H1 (cell line): ENCODE data around the gene ATP1A1. TPM values are rescaled to one million over a fixed set of nuclear protein-coding genes. Genes with fewer than 3 reads are reported as not detected.

ENCODE experiments used
- HDAC6 ChIP-seq: IDR thresholded peaks from one replicate; pipeline ENCODE4 v1.7.1; 2012; ENCODE audit warnings: low read depth, mild to moderate bottlenecking, inconsistent platforms, low read length, moderate library complexity
- POLR2A ChIP-seq, 2 experiments: IDR thresholded peaks; 1 replicate in 1 of 2; 2 replicates in 1 of 2; pipeline ENCODE4 v1.6.1; 2011; ENCODE audit warnings: low read depth in 2 of 2, low read length in 2 of 2, mild to moderate bottlenecking in 2 of 2; ENCODE audit errors: control extremely low read depth in 1 of 2
- TBP ChIP-seq: IDR thresholded peaks from 2 replicates; pipeline ENCODE4 v1.6.1; 2011; ENCODE audit warnings: low read depth, low read length, improper control_type of control experiment
- polyA plus RNA-seq, 7 experiments: library from polyadenylated mRNA; depleted of rRNA in 3 of 7; stranded (reverse) in 5 of 7; unstranded in 2 of 7; fragments of >200 nt in 5 of 7; fragments of 200-250 nt in 2 of 7; gene quantifications; 1 replicate in 5 of 7; 2 replicates in 1 of 7; 4 replicates in 1 of 7; pipeline versions ENCODE4 v1.2.1 to v1.2.3, GENCODE V29; 2011 to 2013; ENCODE audit warnings: missing spikeins in 2 of 7, mixed read lengths in 2 of 7
- total RNA-seq: library from RNA; stranded (reverse); fragmentation: NEBNext Ultra II Directional; extraction: Animal tissue kit (Norgen Biotek cat#: 25700); gene quantifications from 2 replicates; pipeline ENCODE4 v1.2.1, GENCODE V29; 2021
- TF ChIP-seq, protein P1 (sequence below): IDR thresholded peaks from 2 replicates; pipeline ENCODE4 v1.6.1; 2012; ENCODE audit warnings: low read length, inconsistent platforms
- TF ChIP-seq, protein P2 (sequence below): IDR thresholded peaks from 2 replicates; pipeline ENCODE4 v1.6.1; 2011; ENCODE audit warnings: low read depth, mild to moderate bottlenecking, low read length; ENCODE audit not compliant: insufficient read depth

The ATP1A1 gene
- total and polyA plus RNA-seq, 2 of the 8 experiments (the other 6 are each of a cell fraction or from before 2014, with no cell fraction given), result 222 to 325 TPM

DNA sequence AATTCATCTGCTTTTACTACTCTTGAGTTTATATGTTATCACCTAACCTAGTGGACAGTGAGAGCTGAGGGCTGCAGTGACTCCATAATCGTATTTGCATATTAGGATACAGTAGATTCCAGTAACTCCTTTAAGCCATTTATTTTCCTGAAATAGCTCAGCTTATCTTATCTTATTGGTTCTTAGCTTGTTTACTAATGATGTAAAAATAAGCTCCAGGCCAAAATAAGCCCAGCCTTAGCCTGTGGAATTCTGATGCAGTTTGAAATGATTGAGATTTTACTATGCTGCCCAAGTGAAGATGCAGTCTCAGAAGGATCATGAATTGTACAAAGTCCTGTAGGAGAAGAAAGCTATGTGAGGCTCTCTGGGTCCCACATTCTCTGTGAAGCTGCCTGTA, 18.1 kb downstream of the ATP1A1 start (continued):
- TF ChIP-seq, protein P1, sequence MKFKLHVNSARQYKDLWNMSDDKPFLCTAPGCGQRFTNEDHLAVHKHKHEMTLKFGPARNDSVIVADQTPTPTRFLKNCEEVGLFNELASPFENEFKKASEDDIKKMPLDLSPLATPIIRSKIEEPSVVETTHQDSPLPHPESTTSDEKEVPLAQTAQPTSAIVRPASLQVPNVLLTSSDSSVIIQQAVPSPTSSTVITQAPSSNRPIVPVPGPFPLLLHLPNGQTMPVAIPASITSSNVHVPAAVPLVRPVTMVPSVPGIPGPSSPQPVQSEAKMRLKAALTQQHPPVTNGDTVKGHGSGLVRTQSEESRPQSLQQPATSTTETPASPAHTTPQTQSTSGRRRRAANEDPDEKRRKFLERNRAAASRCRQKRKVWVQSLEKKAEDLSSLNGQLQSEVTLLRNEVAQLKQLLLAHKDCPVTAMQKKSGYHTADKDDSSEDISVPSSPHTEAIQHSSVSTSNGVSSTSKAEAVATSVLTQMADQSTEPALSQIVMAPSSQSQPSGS, result no peak
- TF ChIP-seq POLR2A (IDR thresholded peaks at IDR 0.05; ENCODE audit: control extremely low read depth in 1 of 2, low read depth in 2 of 2, low read length in 2 of 2) (no peak), HDAC6 (no peak), TBP (no peak)
- TF ChIP-seq, protein P2, sequence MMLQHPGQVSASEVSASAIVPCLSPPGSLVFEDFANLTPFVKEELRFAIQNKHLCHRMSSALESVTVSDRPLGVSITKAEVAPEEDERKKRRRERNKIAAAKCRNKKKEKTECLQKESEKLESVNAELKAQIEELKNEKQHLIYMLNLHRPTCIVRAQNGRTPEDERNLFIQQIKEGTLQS, result no peak
